Stimulated activated CD4-positive, alpha-beta T cell treated with anti-CD3 and anti-CD28 coated beads, Interleukin-4, amount 100 ng/mL, for 24 hours (primary cell): ENCODE measurements around the gene PDE6A.
"Not testable (repeated sequence)": the region's sequence is repeated elsewhere in the genome, so short reads cannot be mapped to it uniquely, and the experiment has no call there.

Experiments used
- DNase-seq: peaks from one replicate; pipeline ENCODE4 v3.0.0-alpha.2; 2020

PDE6A gene

DNA sequence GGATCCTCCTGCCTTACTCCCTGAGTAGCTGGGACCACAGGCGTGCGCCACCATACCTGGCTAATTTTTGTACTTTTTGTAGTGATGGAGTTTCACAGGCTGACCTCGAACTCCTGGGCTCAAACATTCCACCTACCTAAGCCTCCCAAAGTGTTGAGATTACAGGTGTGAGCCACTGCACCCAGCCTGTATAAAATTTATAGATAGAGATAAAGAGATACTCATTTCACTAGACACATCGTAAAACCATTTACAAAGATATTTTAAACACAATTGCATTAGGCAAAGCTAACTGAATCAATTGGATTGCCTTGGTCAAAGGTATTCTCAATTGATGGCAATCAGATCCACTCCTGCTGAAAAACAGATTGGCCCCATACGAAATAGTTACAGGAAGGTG, 52.0 kb downstream of the PDE6A start:
- DNase-seq = no peak

GRCh38 chr5:149888280-149888679, 56.3 kb downstream of the PDE6A start:
- no peak for DNase-seq

- no peak for DNase-seq
Measured at GRCh38 chr5:149887622-149888183, 56.9 kb downstream of the PDE6A start.

DNA sequence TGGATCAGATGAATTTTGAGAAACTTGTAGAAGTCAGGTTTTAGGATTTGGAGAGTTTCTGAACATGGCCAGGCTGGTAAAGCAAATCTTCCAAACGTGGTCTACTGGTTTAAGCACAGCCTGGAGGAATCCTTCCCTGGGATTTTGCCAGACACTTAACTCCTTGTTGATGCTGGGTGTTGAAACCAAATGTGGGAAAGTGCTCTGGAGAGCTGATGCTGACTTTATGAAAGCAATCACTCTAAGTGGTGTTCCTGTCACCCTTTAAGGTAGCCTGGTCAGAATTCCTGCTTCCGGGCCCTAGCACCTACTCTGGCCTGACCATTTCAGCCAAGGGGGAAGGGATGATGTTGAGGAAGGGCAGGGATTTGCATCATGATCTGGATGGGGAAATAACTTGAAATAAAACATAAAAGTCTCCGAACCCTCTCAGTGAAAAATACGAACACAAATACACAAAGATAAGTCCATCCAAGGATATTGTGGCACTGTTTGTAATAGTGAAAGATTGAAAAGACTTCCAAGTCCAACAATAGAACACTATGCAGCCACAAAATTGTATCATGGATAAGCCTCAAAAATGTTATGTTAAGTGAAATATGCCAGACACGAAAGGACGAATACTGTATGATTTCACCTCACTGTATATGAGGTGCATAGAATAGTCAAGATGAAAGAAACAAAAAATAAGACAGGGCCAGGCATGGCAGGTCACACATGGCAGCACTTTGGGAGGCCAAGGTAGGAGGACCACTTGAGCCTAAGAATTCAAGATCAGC, 57.7 kb downstream of the PDE6A start:
- no peak for DNase-seq

DNA sequence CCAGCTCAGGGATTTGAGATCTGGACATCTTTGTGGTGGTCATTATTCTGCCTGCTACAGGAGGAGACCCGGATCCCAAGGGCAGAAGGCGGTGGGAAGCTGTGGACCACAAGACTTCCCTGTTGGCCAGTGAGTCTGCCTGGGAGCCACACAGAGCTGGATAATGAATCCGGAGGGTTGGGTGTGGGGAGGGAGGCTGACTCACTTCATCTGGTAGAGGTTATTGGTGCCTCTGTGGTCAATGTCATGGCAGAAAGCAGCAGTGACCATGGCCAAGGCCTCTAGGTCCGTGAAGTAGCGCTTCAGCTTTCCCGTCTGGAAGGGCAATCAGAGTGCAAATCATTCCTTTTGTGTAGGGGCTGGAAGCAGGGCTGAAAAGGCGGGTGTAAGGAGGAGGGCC, 58.5 kb downstream of the PDE6A start:
- DNase-seq = no peak

GRCh38 chr5:149885513-149885912, 59.1 kb downstream of the PDE6A start:
- no peak for DNase-seq

DNA sequence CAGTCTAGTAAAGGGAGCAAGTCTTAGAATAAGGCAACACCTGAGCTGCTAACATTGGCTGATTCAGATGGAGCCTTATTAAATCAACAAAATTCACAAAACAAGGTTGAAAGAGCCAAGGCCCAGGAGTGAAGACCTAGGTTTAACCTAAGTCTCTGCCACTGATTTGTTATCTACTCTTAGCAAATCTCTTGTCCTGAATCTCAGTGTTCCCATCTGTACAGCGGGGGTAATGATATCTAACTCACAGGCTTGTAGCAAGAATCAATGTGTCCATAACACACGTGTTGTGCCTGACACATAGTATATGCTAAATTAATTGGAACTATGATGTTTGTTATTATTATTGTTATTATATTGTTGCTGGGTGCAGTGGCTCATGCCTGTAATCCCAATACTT, 61.0 kb downstream of the PDE6A start:
- no peak for DNase-seq

GRCh38 chr5:149882633-149883032, 62.0 kb downstream of the PDE6A start:
- not testable (repeated sequence) for DNase-seq

GRCh38 chr5:149881874-149882273, 62.7 kb downstream of the PDE6A start:
- no peak for DNase-seq

- no peak for DNase-seq
Measured at GRCh38 chr5:149881069-149881622, 63.4 kb downstream of the PDE6A start.

- not testable (repeated sequence) for DNase-seq
Measured at GRCh38 chr5:149879593-149879992, 65.0 kb downstream of the PDE6A start.

DNA sequence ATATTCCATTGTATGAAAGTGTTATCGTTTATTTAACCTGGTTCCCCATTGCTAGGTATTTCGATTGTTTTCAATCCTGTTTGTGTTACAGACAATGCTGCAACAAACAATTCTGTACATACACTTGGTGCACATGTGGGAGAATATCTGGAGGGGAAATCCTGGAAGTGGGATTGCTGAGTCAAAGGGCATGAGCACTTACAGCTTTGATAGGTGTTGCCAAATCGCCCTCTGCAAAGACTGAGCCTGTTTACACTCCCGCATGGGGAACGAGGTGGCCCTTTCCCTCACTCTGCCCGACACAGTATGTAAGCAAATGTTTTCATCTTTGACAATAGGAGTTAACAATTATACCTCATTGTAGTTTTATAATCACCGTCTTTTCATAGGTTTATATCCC, 66.2 kb downstream of the PDE6A start:
- DNase-seq = no peak

- no peak for DNase-seq
Measured at GRCh38 chr5:149873896-149874295, 70.7 kb downstream of the PDE6A start.

DNA sequence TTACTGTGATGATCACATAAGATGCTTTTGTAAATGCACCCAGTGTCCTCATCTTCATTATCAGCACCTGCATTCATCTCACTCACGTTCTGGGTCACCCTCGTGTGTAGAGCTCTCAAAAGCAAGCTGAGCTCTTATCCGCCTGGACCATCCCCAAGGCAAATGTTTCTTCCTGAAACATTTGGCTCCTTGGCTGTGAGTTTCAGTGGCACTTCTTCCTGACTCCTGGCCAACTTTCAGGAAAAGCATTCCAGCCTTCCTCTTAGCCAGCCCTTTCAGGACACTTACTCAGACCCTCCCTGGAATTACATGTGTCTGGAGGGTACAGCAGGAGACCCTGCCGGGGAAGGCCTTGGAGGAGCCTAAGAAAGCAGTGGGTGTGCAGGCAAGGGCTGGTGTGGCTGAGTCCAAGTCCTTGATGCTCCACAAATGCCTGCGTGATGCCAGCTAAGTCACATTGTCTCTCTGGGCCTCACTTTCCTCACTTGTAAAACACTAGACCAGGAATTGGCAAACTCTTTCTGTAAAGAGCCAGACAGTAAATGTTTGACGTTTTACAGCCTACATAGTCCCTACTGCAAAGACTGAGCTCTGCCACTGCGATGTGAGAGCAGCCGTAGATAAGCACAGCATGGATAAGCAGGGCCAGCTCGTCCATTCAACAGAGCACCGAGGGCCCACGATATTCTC, 72.1 kb downstream of the PDE6A start:
- no peak for DNase-seq

- no peak for DNase-seq
Measured at GRCh38 chr5:149871471-149871870, 73.1 kb downstream of the PDE6A start.

GRCh38 chr5:149870697-149871096, 73.9 kb downstream of the PDE6A start:
- DNase-seq = no peak

- no peak for DNase-seq
Measured at GRCh38 chr5:149870232-149870631, 74.4 kb downstream of the PDE6A start.

- DNase-seq = no peak
Measured at GRCh38 chr5:149869411-149869821, 75.2 kb downstream of the PDE6A start.

DNA sequence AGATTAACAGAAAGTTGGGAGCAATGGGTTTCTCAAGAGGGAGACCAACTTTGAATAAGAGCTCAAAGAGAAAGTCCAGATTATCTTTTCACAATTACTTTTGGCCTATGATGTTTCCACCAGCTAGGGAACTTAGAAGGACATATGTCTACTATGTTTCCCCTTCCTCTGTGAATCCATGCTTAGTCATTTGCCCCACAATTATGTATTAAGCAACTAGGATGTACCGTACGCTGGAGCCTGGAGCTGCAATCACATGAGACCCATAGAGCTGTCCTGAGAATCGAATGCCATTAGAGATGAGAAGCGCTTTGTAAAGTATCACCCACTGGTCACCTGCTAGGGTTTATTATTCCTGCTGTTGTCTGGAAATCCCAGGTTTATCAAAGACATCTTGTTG, 78.8 kb downstream of the PDE6A start:
- DNase-seq = no peak

DNA sequence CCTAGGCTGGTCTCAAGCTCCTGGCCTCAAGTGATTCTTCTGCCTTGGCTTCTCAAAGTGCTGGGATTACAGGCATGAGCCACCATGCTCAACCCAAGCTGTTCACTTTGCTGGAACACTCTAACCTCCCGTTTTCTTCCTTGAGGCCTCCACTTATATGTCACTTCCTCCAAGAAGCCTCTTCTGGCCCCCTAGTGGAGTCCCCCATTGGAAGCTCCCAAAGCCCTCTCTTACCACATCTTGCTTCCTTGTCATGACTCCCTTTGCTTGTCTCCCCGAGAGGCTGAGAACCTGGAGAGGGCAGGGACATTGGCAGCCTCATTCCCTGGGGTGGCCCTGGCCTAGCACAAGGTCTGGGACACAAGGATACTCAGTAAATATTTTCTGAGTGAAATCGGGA, 80.8 kb downstream of the PDE6A start:
- DNase-seq = no peak

DNA sequence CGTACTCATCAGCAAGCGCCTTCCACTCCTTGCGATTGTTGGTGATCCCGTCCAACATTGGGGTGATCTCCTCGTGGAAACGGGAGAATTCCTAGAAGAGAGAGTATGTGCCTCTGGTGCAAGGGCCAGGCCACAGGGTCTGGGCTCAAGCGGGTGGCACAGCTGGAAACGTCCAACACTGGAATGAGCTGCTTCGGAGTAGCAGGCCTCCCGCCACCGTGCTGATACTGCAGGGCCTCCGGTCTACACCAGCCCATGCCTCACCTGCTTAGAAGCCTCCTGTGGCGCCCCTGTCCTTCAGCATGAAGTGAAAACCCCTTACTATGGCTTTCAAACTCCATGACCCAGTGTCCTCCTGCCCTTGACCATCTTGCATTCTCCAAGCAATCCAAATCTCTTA, 81.4 kb downstream of the PDE6A start:
- DNase-seq = no peak

DNA sequence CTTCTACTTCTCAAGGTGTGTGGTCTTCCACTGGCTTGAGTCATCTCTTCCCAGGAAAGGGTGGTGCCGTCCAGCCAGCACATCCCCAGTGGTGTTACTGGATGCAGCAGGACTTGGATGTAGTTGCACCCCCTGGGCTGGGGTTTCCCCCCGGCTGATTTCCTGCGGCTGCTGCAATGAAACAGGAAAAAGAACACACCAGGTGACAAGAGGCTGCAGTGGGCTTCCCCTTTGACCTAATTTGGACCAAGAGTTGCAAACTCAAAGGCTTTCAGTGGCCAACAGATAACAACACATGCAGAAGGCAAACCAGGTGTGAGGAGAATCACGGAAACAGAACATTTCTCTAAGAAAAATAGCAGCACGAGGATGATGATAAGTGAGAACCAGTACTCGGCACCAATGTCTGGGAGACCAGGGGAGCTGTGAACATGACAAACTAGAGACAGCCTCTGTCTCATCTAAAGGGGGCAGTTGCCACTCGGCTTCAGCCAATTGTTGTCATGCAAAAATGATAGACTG, 83.7 kb downstream of the PDE6A start:
- DNase-seq = no peak

- no peak for DNase-seq
Measured at GRCh38 chr5:149859746-149860145, 84.8 kb downstream of the PDE6A start.

- DNase-seq = not testable (repeated sequence)
Measured at GRCh38 chr5:149858481-149858880, 86.1 kb downstream of the PDE6A start.
